ENCODE data around the gene ICOSLG.
"Not testable (repeated sequence)": the region's sequence is repeated elsewhere in the genome, so short reads cannot be mapped to it uniquely, and the experiment has no call there.

The ICOSLG gene

GRCh38 chr21:44182202-44182601 lies 58.5 kb downstream of the ICOSLG start:
- not testable (repeated sequence) for DNase-seq (ENCODE audit: low read depth, low spot score)

- not testable (repeated sequence) for DNase-seq (ENCODE audit: low read depth, low spot score)
These were observed 59.2 kb downstream of the ICOSLG start for GRCh38 chr21:44181506-44181905.

- DNase-seq (ENCODE audit: low read depth, low spot score), result not testable (repeated sequence)
These were observed 64.6 kb downstream of the ICOSLG start for GRCh38 chr21:44176127-44176526.

DNA sequence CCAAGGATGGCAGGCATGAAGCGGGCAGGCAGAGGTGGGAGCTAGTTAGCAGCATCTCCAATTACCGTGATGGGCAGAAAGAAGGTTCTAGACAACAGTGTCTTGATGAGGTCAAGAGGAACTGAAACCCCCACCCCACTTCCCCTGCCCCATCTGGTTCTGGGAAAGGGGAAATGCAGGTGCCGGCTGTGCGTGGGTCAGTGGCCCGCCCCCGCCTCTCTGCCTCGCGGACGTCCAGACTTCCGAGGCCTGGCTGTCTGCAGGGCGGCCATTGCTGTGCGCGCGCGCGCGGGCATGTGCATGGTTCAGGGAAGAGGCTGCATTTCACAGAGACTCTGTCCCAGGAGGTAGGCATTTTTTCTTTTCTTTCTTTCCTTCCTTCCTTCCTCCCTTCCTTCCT lies 65.6 kb downstream of the ICOSLG start:
- not testable (repeated sequence) for DNase-seq (ENCODE audit: low read depth, low spot score)

All from ELF-1 (cell line).